ENCODE measurements around the gene ENTPD8.

- TF ChIP-seq, protein P1, sequence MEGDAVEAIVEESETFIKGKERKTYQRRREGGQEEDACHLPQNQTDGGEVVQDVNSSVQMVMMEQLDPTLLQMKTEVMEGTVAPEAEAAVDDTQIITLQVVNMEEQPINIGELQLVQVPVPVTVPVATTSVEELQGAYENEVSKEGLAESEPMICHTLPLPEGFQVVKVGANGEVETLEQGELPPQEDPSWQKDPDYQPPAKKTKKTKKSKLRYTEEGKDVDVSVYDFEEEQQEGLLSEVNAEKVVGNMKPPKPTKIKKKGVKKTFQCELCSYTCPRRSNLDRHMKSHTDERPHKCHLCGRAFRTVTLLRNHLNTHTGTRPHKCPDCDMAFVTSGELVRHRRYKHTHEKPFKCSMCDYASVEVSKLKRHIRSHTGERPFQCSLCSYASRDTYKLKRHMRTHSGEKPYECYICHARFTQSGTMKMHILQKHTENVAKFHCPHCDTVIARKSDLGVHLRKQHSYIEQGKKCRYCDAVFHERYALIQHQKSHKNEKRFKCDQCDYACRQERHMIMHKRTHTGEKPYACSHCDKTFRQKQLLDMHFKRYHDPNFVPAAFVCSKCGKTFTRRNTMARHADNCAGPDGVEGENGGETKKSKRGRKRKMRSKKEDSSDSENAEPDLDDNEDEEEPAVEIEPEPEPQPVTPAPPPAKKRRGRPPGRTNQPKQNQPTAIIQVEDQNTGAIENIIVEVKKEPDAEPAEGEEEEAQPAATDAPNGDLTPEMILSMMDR (IDR thresholded peaks at IDR 0.05; ENCODE audit: poor library complexity), result no peak
- TF ChIP-seq EZH2 (IDR thresholded peaks at IDR 0.05; ENCODE audit: borderline replicate concordance) (no peak), EZH2phosphoT487 (IDR thresholded peaks at IDR 0.05; ENCODE audit: low read depth, severe bottlenecking, unreplicated experiment) (no peak)
These were observed 44.4 kb upstream of the ENTPD8 start for GRCh38 chr9:137485343-137486140.

Data from hepatocyte (in vitro differentiated cells).